PC-9 (cell line): ENCODE results near the gene ALPK1. TPM values are rescaled to one million over a fixed set of nuclear protein-coding genes. Genes with fewer than 3 reads are reported as not detected.

Experiments used
- Bru-seq: library from RNA; stranded (reverse); fragments of 400-500 nt; gene quantifications from one replicate; lab custom pipeline; 2021; lab: Mats Ljungman, UMichigan
- BruChase-seq, 2 experiments: library from RNA; stranded (reverse); fragments of 400-500 nt; gene quantifications; one replicate each; lab custom pipeline; 2021; lab: Mats Ljungman, UMichigan
- BruUV-seq: library from RNA; stranded (reverse); fragments of 400-500 nt; replicated peaks from 2 replicates; lab custom pipeline; 2021; lab: Mats Ljungman, UMichigan
- CTCF ChIA-PET: fragments of 300-600 bp; sonication (Branson Sonifier 250); formaldehyde crosslinking; loops from one replicate; lab custom pipeline; 2022; ENCODE audit warnings: antibody characterized with exemption; lab: Charles Lee
- POLR2A ChIA-PET: fragments of 300-600 bp; sonication (Branson Sonifier 250); formaldehyde crosslinking; loops from one replicate; lab custom pipeline; 2022; ENCODE audit warnings: antibody characterized with exemption; ENCODE audit not compliant: unreplicated experiment; lab: Charles Lee
- DNase-seq, 2 experiments: peaks; one replicate each; pipeline versions ENCODE4 v3.0.0 to v3.0.0-alpha.2; 2015 to 2022; ENCODE audit warnings: mixed read lengths in 1 of 2
- H2AFZ ChIP-seq: fragments of 200-600 bp; sonication (generic); 2 replicates; pipeline ENCODE4 v1.8.1; 2017; ENCODE audit warnings: antibody characterized with exemption
- H3F3A ChIP-seq: fragments of 200-600 bp; sonication (generic); 2 replicates; pipeline ENCODE4 v1.8.1; 2017; ENCODE audit warnings: antibody characterized with exemption, mild to moderate bottlenecking, low read depth; ENCODE audit not compliant: insufficient read depth
- H3K27ac ChIP-seq: fragments of 200-600 bp; sonication (generic); 2 replicates; pipeline ENCODE4 v1.6.1; 2016; ENCODE audit warnings: mixed run types
- H3K27me3 ChIP-seq: fragments of 200-600 bp; sonication (generic); 2 replicates; pipeline ENCODE4 v1.6.1; 2016; ENCODE audit warnings: low read depth, mixed run types; ENCODE audit not compliant: insufficient read depth
- H3K36me3 ChIP-seq: fragments of 200-600 bp; sonication (generic); 2 replicates; pipeline ENCODE4 v1.6.1; 2016; ENCODE audit warnings: low read depth, mixed run types
- H3K4me1 ChIP-seq: fragments of 200-600 bp; sonication (generic); replicated peaks from 2 replicates; pipeline ENCODE4 v1.6.1; 2016; ENCODE audit warnings: mixed run types; ENCODE audit not compliant: insufficient read depth
- H3K4me2 ChIP-seq: fragments of 200-600 bp; sonication (generic); 2 replicates; pipeline ENCODE4 v1.6.1; 2017; ENCODE audit warnings: mixed run types
- H3K4me3 ChIP-seq: fragments of 200-600 bp; sonication (generic); 2 replicates; pipeline ENCODE4 v1.6.1; 2016; ENCODE audit warnings: mixed run types
- H3K79me2 ChIP-seq: fragments of 200-600 bp; sonication (generic); 2 replicates; pipeline ENCODE4 v1.6.1; 2017; ENCODE audit warnings: low read depth, mixed run types
- H3K9me2 ChIP-seq: fragments of 200-600 bp; sonication (generic); 2 replicates; pipeline ENCODE4 v1.8.1; 2017; ENCODE audit warnings: mild to moderate bottlenecking; ENCODE audit not compliant: insufficient read depth
- H3K9me3 ChIP-seq: fragments of 200-600 bp; sonication (generic); 2 replicates; pipeline ENCODE4 v1.8.1; 2016; ENCODE audit warnings: low read depth; ENCODE audit not compliant: insufficient read depth
- H4K20me1 ChIP-seq: fragments of 200-600 bp; sonication (generic); 2 replicates; pipeline ENCODE4 v1.8.1; 2017; ENCODE audit not compliant: insufficient read depth
- EZH2 ChIP-seq: fragments of 200-600 bp; sonication (generic); IDR thresholded peaks from 2 replicates; pipeline ENCODE4 v1.8.0; 2017; ENCODE audit warnings: antibody characterized with exemption, low read depth
- intact Hi-C: fragments of 100-400 bp; cut with micrococcal nuclease; formaldehyde crosslinking; loops from one replicate; pipeline ENCODE4 v1.10.0; 2022; ENCODE audit not compliant: unreplicated experiment
- long read RNA-seq: library from polyadenylated mRNA; stranded (forward); transcript quantifications from one replicate; pipeline ENCODE4 v2.0.0, GENCODE V29; 2022
- total RNA-seq: library from RNA; stranded (reverse); gene quantifications from 2 replicates; pipeline ENCODE4 v1.2.3, GENCODE V29; 2021
- TF ChIP-seq, protein P1 (sequence below): fragments of 200-600 bp; sonication (generic); conservative IDR thresholded peaks from 2 replicates; pipeline ENCODE4 v1.6.1; 2017; ENCODE audit warnings: mixed run types, antibody characterized with exemption, mild to moderate bottlenecking, moderate library complexity

Gene ALPK1
- 31.0 and 35.4 TPM in 2 replicates for total RNA-seq
- Bru-seq, nascent RNA, result percentile 68 among the genes with signal in this experiment
- percentile 76 among the genes with signal in this experiment for BruChase-seq, experiment 1, labeled RNA remaining after a 2-hour chase
- percentile 68 among the genes with signal in this experiment for BruChase-seq, experiment 2, labeled RNA remaining after a 6-hour chase
- long read RNA-seq, full-length matches to known transcripts, result 10 of 29 reads
- long read RNA-seq, partial matches to known transcripts, result 5 of 29 reads
- long read RNA-seq, other reads (novel, unspliced or antisense), result 14 of 29 reads

DNA sequence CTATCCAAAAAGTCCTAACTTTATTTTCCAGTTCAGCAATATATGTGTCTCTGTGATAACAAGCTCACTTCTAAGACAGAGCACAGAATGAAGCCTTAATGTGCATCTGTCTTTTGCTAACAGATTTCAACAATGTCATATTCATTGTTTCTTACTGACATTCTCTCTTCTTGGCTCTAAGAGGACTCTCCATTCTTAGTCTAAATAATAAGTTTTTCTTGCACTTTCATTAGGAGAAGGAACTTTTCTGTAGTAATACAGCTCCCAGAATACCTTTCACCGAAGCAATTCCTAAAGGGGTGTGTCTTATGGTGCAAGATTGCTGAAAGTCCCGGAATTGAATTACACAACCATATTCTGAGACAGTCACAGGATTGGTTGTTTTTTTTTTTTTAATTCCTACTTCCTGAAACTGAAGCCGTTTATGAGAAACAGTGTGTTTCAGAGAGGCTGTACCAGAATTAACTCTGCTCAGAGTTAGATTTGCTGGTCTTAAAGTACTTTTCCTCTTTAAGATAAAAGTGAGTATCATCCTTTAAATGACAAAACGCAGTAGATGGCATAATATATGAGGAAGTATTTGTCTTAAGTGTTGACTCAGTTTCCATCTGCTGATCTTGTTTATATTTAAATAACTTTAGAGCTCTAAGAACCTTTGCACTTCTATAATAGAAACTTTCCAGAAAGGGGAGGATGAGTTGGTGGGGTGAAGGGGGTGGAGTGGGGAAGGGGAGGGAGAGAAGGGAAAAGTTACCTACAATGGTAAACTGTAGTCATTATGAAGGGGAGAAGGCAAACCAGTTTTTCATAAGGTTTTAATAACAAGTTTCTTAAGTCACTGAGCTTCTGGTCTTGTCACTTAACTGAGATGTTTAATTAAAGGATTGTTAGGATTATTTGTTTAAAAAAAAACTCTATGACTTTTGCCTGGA is at the start of gene ALPK1:
Gene ALPK1, plus strand, starts transcription at position 421 of the 932 bp plus-strand sequence.
- peaks cover 6% of the 10 kb centered on the region; the same call in 1 of the 2 replicates for H3F3A ChIP-seq
- BruUV-seq, result no TSS peak

DNA sequence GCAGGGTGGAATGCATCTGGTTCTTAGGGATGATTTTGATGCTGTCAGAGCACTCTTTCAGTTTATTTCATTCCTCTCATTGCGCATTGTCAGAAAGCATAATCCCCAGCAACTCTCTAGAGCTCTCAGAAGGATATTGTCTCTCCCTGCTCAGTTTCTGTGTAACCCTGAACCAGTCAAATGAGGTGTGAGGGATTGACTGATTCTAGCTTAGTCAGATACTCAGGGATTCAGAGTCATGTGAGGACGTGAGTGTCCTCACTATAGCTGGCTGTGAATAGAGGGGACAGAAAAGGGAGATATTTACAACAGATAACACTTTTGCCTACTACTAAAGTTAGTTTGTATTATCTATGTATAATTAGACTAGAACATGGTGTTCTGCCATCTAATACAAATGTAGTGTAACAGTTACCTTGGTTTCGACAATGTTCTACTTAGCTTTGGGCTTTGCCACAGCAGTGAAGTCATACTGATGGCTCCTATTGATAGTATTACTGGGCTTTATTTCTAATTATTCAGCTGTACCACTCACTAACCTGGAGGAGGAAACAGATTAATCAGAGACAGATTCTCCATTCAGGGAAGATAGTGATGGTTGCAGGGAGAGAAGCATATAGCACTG is 46.0 kb upstream of the ALPK1 start:
- Histone ChIP-seq H3K4me1 (no peaks in the 10 kb centered on the region), H2AFZ (no peak overlapping the region), H3K27me3 (no peaks in the 10 kb centered on the region), H3F3A (no peaks in the 10 kb centered on the region), H3K36me3 (peaks cover 16% of the 10 kb centered on the region), H3K4me3 (no peak overlapping the region), H3K27ac (no peak overlapping the region), H3K79me2 (peaks cover 57% of the 10 kb centered on the region), H4K20me1 (peaks cover 13% of the 10 kb centered on the region), H3K4me2 (no peak overlapping the region), H3K9me2 (no peaks in the 10 kb centered on the region), H3K9me3 (no peaks in the 10 kb centered on the region)
- no peak for TF ChIP-seq EZH2
- TF ChIP-seq, protein P1, sequence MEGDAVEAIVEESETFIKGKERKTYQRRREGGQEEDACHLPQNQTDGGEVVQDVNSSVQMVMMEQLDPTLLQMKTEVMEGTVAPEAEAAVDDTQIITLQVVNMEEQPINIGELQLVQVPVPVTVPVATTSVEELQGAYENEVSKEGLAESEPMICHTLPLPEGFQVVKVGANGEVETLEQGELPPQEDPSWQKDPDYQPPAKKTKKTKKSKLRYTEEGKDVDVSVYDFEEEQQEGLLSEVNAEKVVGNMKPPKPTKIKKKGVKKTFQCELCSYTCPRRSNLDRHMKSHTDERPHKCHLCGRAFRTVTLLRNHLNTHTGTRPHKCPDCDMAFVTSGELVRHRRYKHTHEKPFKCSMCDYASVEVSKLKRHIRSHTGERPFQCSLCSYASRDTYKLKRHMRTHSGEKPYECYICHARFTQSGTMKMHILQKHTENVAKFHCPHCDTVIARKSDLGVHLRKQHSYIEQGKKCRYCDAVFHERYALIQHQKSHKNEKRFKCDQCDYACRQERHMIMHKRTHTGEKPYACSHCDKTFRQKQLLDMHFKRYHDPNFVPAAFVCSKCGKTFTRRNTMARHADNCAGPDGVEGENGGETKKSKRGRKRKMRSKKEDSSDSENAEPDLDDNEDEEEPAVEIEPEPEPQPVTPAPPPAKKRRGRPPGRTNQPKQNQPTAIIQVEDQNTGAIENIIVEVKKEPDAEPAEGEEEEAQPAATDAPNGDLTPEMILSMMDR, result no peak
- no TSS peak for BruUV-seq
- no peak for DNase-seq
- POLR2A ChIA-PET, result no interaction called here
- CTCF ChIA-PET, result no interaction called here
- intact Hi-C loops, result no loop called here

More for the DNA sequence above, at the start of gene ALPK1:
- H3K9me2 ChIP-seq, result no peaks in the 10 kb centered on the region
- no peaks in the 10 kb centered on the region; the same call in 1 of the 2 replicates for H3K9me3 ChIP-seq
- POLR2A ChIA-PET, result interaction anchor here (0.6 to 1.0 kb wide), 4 partner anchors 11 to 355 kb away, joined by 3 to 23 read pairs (median 10); partner anchors contain the start of gene TIFA
- H3K4me1 ChIP-seq, result peaks cover 9% of the 10 kb centered on the region
- H3K79me2 ChIP-seq, result no peaks in the 10 kb centered on the region
- H3K4me3 ChIP-seq, result peak within 1 kb of the TSS; percentile 59
- H4K20me1 ChIP-seq, result no peaks in the 10 kb centered on the region
- H3K4me2 ChIP-seq, result peak within 1 kb of the TSS; percentile 79
- peak; percentile 6 to 87 for DNase-seq
- peak within 1 kb of the TSS; percentile 76 for H2AFZ ChIP-seq
- TF ChIP-seq, protein P1, result no peak
- no peak for TF ChIP-seq EZH2
- peak within 1 kb of the TSS; percentile 87 for H3K27ac ChIP-seq
- no peaks in the 10 kb centered on the region for H3K36me3 ChIP-seq
- CTCF ChIA-PET, result interaction anchor here (0.7 kb wide), 2 partner anchors 224 to 227 kb away, joined by 3 to 4 read pairs; no protein-coding TSS in a partner anchor
- H3K27me3 ChIP-seq, result no peaks in the 10 kb centered on the region
- intact Hi-C loops, result no loop called here

DNA sequence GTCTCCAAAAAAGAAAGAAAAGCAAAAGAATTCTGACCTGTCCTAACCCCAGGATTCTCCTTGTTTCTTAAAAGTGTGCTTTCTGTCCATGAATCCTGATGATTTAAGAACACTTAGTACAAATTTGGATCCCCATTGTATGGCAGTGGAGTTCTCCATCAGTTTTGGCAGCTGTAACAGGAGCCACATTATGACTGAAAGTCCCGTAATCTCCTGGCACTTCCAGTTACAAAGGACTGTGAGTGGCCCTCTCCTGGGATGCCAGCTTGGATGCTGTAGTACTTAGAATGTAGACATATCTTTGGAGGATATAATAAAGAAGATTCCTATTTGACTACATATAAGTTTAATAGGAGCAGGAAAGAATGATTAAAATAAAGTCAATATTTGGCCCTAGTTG is 44.9 kb upstream of the ALPK1 start:
- Histone ChIP-seq H4K20me1 (peaks cover 16% of the 10 kb centered on the region), H3K9me2 (no peaks in the 10 kb centered on the region), H3K27ac (no peak overlapping the region), H3K9me3 (no peaks in the 10 kb centered on the region), H3K27me3 (no peaks in the 10 kb centered on the region), H3K4me2 (no peak overlapping the region), H2AFZ (no peak overlapping the region), H3K4me1 (no peaks in the 10 kb centered on the region), H3K36me3 (peaks cover 26% of the 10 kb centered on the region), H3K79me2 (peaks cover 46% of the 10 kb centered on the region), H3F3A (no peaks in the 10 kb centered on the region), H3K4me3 (no peak overlapping the region)
- ChIA-PET CTCF (no interaction called here), POLR2A (no interaction called here)
- intact Hi-C loops, result no loop called here
- no peak for DNase-seq
- TF ChIP-seq, protein P1, result no peak
- no TSS peak for BruUV-seq
